LNCAP (cell line): ENCODE measurements around the gene EPS8.

Source experiments
- CTCF ChIP-seq: fragments of 450-650 bp; IDR thresholded peaks from 2 replicates; pipeline ENCODE4 v1.5.1; 2017; ENCODE audit warnings: mild to moderate bottlenecking

Gene EPS8

DNA sequence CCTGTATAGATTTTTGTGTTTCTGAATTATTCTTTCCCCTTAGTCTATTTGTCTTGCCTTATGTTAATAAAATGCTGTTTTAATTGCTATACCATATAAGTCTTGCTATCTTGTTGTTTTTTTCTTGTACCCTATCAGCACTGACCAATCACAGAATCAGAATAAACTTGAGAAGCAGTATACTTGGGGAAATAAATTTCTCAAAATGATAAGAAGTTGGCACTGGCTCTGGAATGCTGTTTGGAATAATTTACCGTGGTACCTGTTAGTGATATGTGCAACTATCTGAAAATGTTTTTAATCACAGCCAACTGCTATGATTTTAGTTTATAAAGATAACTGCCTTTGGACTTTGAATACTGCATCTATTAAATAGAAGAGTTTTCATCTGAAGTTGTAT is 37.9 kb upstream of the EPS8 start:
- TF ChIP-seq CTCF: no peak

- no peak for TF ChIP-seq CTCF
These were observed 35.3 kb upstream of the EPS8 start for GRCh38 chr12:15824516-15824915.

DNA sequence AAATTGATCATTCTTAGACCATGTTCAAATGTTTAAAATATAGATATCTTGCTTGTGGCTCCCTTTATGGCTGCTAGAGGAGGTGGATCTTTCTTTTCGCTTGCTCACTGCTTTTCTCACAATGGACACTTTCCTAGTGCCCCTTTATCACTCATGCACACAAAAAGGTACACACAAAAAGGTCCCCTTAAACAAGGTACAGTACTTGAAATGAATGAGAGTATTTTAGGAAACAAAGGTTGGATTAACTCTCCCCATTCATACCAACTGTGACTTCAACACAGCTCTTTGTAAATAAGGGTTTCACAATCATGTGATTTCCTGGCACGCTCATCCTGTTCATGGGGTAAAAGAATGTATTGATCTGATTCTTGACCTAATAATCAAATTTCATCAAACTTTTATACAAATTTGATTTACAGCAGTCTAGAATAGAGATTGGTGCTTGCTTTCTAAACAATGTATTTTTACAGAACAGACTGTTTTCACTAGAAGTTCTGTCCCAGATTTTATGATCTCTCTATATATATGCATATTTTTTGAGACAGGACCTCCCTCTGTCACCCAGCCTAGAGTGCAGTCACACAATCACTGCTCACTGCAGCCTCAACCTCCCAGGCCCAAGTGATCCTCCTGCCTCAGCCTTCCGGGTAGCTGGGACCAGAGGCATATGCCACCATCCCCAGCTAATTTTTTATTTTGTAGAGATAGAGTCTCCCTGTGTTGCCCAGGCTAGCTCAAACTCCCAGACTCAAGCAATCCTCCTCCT is 34.4 kb upstream of the EPS8 start:
- TF ChIP-seq CTCF: no peak

DNA sequence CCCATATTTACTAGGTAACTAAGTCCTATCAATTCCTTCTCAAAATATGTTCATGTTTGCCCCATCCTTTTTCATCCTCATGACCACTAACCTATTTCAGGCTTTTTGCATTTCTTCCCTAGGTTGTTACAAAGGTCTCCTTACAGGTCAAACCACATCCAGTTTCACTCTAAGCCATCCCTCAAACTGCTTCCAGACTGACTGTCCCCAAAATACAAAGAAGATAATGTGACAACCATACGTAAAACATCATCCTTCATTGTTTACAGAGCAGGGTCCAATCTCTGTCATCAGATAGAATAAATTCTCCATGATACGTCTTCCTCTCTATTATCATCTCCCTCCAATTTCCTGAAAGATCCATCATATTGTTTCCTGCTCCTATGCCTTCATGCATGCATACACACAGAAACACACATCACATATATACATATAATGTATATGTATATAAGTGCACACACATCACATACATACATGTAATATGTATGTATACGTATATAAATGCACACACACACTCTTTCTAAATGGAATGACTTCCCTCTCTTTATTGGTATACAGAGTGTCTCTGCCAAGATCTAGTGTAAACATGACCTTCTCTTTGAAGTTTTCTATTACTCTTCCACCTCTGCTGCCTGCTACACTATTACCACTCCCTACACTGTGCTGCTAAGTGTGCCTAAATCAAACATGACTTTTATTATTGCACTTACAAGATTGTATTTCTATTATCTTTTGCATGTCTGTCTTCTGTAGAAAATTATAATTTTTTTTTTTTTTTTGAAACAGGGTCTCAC is 30.7 kb upstream of the EPS8 start:
- TF ChIP-seq CTCF: no peak

GRCh38 chr12:15818418-15818817 is 29.2 kb upstream of the EPS8 start:
- no peak for TF ChIP-seq CTCF

GRCh38 chr12:15815730-15816129 is 26.5 kb upstream of the EPS8 start:
- no peak for TF ChIP-seq CTCF

DNA sequence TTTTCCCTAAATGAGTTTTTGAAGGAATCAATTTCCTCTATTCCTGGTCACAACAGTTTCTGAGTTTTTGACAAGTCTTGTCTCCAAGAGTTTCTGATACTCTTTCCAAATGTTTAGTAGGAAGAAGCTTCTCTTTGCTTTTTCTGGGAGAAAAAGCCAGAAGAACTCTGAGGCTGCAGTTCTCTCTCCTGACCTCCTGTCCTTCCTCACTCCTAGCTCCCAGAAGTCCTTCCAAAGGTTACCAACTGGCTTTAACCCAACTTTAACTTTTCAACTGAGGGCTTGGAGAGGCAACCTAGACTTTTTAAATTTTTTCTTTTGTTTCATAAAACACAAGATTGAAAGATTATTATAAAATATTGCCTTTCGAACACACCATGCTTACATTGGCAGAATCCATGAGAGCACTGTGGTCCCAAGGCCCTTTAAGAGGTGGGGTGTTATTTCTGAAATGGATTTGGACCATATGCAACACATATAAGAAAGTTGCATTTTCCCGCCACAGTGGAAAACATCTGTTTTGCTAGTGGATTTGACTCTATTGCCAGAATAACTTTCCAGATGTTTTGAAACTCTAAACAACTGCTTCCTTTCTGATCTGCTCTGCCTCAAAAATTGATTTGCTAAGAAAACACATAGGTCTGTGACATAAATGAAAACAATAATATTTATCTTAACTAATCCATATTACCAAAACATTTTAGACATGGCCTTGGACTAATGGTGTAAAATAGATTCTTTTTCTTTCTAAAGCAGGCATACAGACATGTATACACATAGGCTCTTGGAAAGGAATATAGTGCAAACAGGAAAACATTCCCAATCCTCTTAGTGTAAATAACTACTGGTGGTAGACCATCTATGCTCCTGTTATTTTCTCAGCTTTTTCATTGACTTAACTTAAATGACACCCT is 22.3 kb upstream of the EPS8 start:
- no peak for TF ChIP-seq CTCF
